CD4-positive, alpha-beta T cell (primary cell): Measurements from ENCODE around the gene BICRA. TPM values are rescaled to one million over a fixed set of nuclear protein-coding genes. Genes with fewer than 3 reads are reported as not detected.

Experiments used
- ATAC-seq: fragments of 200-7000 bp; cut with Tn5 transposase; one replicate; pipeline ENCODE4 v1.10.0; 2022; ENCODE audit warnings: mild to moderate bottlenecking; ENCODE audit not compliant: poor library complexity
- CTCF ChIA-PET: fragments of 350-600 bp; sonication (Branson Sonifier 250); formaldehyde crosslinking; loops from one replicate; lab custom pipeline; 2021; ENCODE audit warnings: antibody characterized with exemption, inconsistent platforms; lab: Charles Lee
- POLR2A ChIA-PET: fragments of 350-600 bp; sonication (Branson Sonifier 250); formaldehyde crosslinking; loops from one replicate; lab custom pipeline; 2021; ENCODE audit warnings: antibody characterized with exemption, inconsistent platforms; lab: Charles Lee
- DNase-seq, 14 experiments: peaks; one replicate each; pipeline ENCODE4 v3.0.0-alpha.2; 2013 to 2020; ENCODE audit warnings: mixed read lengths in 2 of 14
- H3K27ac ChIP-seq, 2 donors: one replicate each; pipeline versions ENCODE4 v1.5.1 to v1.7.0; 2013; ENCODE audit warnings: low read length in 2 of 2, low read depth in 1 of 2, mild to moderate bottlenecking in 1 of 2
- H3K27me3 ChIP-seq, 2 experiments: 1 replicate in 1 of 2; 2 replicates in 1 of 2; pipeline versions ENCODE4 v1.6.1 to v1.7.0; 2013; ENCODE audit warnings: low read length in 2 of 2, control low read depth in 1 of 2, mild to moderate bottlenecking in 1 of 2, moderate library complexity in 1 of 2; ENCODE audit not compliant: insufficient read depth in 2 of 2, control insufficient read depth in 1 of 2
- H3K36me3 ChIP-seq: one replicate; pipeline ENCODE4 v1.6.1; 2013; ENCODE audit warnings: low read length, control low read depth; ENCODE audit not compliant: insufficient read depth
- H3K4me1 ChIP-seq: one replicate; pipeline ENCODE4 v1.6.1; 2013; ENCODE audit warnings: low read length, control low read depth; ENCODE audit not compliant: insufficient read depth
- H3K4me3 ChIP-seq: one replicate; pipeline ENCODE4 v1.5.1; 2013; ENCODE audit warnings: mild to moderate bottlenecking, low read length, moderate library complexity
- H3K9me3 ChIP-seq, 2 experiments: 1 replicate in 1 of 2; 2 replicates in 1 of 2; pipeline versions ENCODE4 v1.6.1 to v1.7.0; 2013; ENCODE audit warnings: low read length in 2 of 2, mild to moderate bottlenecking in 2 of 2, control low read depth in 1 of 2, moderate library complexity in 1 of 2; ENCODE audit not compliant: control insufficient read depth in 1 of 2, insufficient read depth in 1 of 2
- H3K27ac Mint-ChIP-seq: one replicate; pipeline ENCODE4 v1.8.0; 2020; ENCODE audit warnings: mixed read lengths
- H3K27me3 Mint-ChIP-seq: one replicate; pipeline ENCODE4 v1.8.0; 2021; ENCODE audit warnings: mixed read lengths
- H3K36me3 Mint-ChIP-seq: one replicate; pipeline ENCODE4 v1.8.0; 2021; ENCODE audit warnings: low read depth, mixed read lengths
- H3K4me1 Mint-ChIP-seq: one replicate; pipeline ENCODE4 v1.8.0; 2021; ENCODE audit warnings: low read depth, mixed read lengths
- H3K4me3 Mint-ChIP-seq: one replicate; pipeline ENCODE4 v1.8.0; 2020; ENCODE audit warnings: mild to moderate bottlenecking, mixed read lengths
- H3K9me3 Mint-ChIP-seq: one replicate; pipeline ENCODE4 v1.8.0; 2020; ENCODE audit warnings: mixed read lengths
- CTCF ChIP-seq: fragments of 200-600 bp; IDR thresholded peaks from one replicate; pipeline ENCODE4 v1.8.0; 2022; ENCODE audit warnings: antibody characterized with exemption, mild to moderate bottlenecking
- intact Hi-C, 2 experiments: fragments of 100-400 bp; cut with DNase I in 1 of 2; cut with micrococcal nuclease in 1 of 2; formaldehyde crosslinking; loops; one replicate each; pipeline versions ENCODE4 v1.15.1 to v1.9.0; 2023 to 2025; cut with DNase I, micrococcal nuclease
- total RNA-seq, 174 experiments: library from RNA in 2 of 174; stranded (reverse) in 2 of 174; gene quantifications; one replicate each; pipeline ENCODE4 v1.2.3 and lab custom pipeline; 2021 to 2026

BICRA gene
- total RNA-seq, 2 experiments from 2014 or later, result 21.2 to 22.0 TPM

- no peaks in the 10 kb centered on the region for H3K9me3 Mint-ChIP-seq
- ChIA-PET CTCF (no interaction called here), POLR2A (interaction anchor here (1.6 kb wide), 1 partner anchor 268 kb away, joined by 6 read pairs; no protein-coding TSS in a partner anchor)
- no peak overlapping the region for H3K27ac ChIP-seq
- TF ChIP-seq CTCF, result no peak
- no peak overlapping the region for H3K4me3 Mint-ChIP-seq
- H3K9me3 ChIP-seq, result peaks cover 0 to 4% of the 10 kb centered on the region in 2 experiments
- ATAC-seq (no peak), DNase-seq (no peak)
- H3K27me3 Mint-ChIP-seq, result peaks cover 6% of the 10 kb centered on the region
- intact Hi-C loops, result loop anchor here in 1 of 2 experiments (5.0 kb wide), 1 partner anchor 407 kb away; no protein-coding TSS in a partner anchor
- peaks cover 3 to 7% of the 10 kb centered on the region in 2 experiments for H3K27me3 ChIP-seq
- no peaks in the 10 kb centered on the region for H3K4me1 Mint-ChIP-seq
- H3K27ac Mint-ChIP-seq, result no peak overlapping the region
- peaks cover 13% of the 10 kb centered on the region for H3K36me3 ChIP-seq
- H3K4me3 ChIP-seq, result no peak overlapping the region
- H3K36me3 Mint-ChIP-seq, result peaks cover 28% of the 10 kb centered on the region
- peaks cover 4% of the 10 kb centered on the region for H3K4me1 ChIP-seq
Measured at GRCh38 chr19:47704656-47705055, 95.7 kb downstream of the BICRA start.

GRCh38 chr19:47707135-47707925, 98.4 kb downstream of the BICRA start:
- Histone ChIP-seq H3K27me3 (peaks cover 9 to 12% of the 10 kb centered on the region in 2 experiments), H3K36me3 (peaks cover 2% of the 10 kb centered on the region), H3K9me3 (peaks cover 0 to 4% of the 10 kb centered on the region in 2 experiments), H3K27ac (no peak overlapping the region), H3K4me1 (peaks cover 4% of the 10 kb centered on the region), H3K4me3 (no peak overlapping the region)
- peaks cover 15% of the 10 kb centered on the region for H3K36me3 Mint-ChIP-seq
- H3K4me1 Mint-ChIP-seq, result peaks cover 4% of the 10 kb centered on the region
- peak; percentile 82 for TF ChIP-seq CTCF
- no peak overlapping the region for H3K27ac Mint-ChIP-seq
- POLR2A ChIA-PET, result interaction anchor here (0.9 to 2.3 kb wide), 4 partner anchors 107 to 358 kb away, joined by 3 to 16 read pairs (median 4); partner anchors contain the start of gene DHX34
- no peaks in the 10 kb centered on the region for H3K9me3 Mint-ChIP-seq
- peaks cover 16% of the 10 kb centered on the region for H3K27me3 Mint-ChIP-seq
- peak; percentile 93 for ATAC-seq
- no peak overlapping the region for H3K4me3 Mint-ChIP-seq
- peak; percentile 57 to 85 (median 67) for DNase-seq
- intact Hi-C loops, result loop anchor here (1.0 to 5.0 kb wide), 3 partner anchors 271 to 411 kb away; no protein-coding TSS in a partner anchor
- CTCF ChIA-PET, result interaction anchor here (0.7 to 2.8 kb wide), 6 partner anchors 8 to 274 kb away, joined by 3 to 20 read pairs (median 5); partner anchors contain the start of gene KPTN

- Mint-ChIP-seq H3K36me3 (no peaks in the 10 kb centered on the region), H3K4me1 (peaks cover 4% of the 10 kb centered on the region), H3K27ac (no peak overlapping the region), H3K9me3 (no peaks in the 10 kb centered on the region), H3K27me3 (peaks cover 47% of the 10 kb centered on the region), H3K4me3 (no peak overlapping the region)
- no peak for DNase-seq
- ChIA-PET CTCF (interaction anchor here (3.6 kb wide), 1 partner anchor 275 kb away, joined by 10 read pairs; no protein-coding TSS in a partner anchor), POLR2A (no interaction called here)
- ATAC-seq, result no peak
- no peak overlapping the region for H3K27ac ChIP-seq
- TF ChIP-seq CTCF, result no peak
- H3K27me3 ChIP-seq, result peaks cover 27 to 29% of the 10 kb centered on the region in 2 experiments
- H3K9me3 ChIP-seq, result peaks cover 11 to 18% of the 10 kb centered on the region in 2 experiments
- no peaks in the 10 kb centered on the region for H3K36me3 ChIP-seq
- intact Hi-C loops, result loop anchor here in 1 of 2 experiments (2.0 kb wide), 1 partner anchor 77 kb away; no protein-coding TSS in a partner anchor
- peaks cover 9% of the 10 kb centered on the region for H3K4me1 ChIP-seq
- H3K4me3 ChIP-seq, result no peak overlapping the region
Measured at GRCh38 chr19:47711652-47712242, 102.8 kb downstream of the BICRA start.
